ENCODE measurements around the gene GFY. TPM values are rescaled to one million over a fixed set of nuclear protein-coding genes. Genes with fewer than 3 reads are reported as not detected.
A peak's percentile ranks its signal among the peaks of the same experiment; 100 is the strongest.

Gene GFY, protein sequence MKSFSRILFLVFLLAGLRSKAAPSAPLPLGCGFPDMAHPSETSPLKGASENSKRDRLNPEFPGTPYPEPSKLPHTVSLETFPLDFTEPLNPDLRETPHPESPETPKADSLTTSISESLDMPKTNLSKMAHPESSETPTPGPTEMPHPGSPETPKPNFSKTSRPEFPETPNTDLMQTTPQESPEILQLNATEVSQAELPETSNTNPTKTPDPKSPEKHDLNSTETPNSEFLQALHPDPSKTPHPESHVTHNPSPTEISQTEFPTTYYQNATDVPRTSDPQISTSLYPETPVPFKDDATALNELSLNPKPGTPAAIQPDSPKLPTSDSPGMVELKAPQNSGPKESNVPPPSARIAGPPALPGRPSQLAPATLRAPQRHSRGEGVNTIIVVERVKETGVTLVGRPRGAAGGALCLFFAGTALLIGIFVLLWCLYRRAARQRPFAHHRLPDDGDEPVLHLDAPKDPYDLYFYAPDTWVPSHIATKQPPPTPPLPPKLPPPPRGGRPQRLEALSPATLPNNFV
- not detected in 2 replicates for total RNA-seq (2014; rRNA removed; shearing (Covaris generic))

DNA sequence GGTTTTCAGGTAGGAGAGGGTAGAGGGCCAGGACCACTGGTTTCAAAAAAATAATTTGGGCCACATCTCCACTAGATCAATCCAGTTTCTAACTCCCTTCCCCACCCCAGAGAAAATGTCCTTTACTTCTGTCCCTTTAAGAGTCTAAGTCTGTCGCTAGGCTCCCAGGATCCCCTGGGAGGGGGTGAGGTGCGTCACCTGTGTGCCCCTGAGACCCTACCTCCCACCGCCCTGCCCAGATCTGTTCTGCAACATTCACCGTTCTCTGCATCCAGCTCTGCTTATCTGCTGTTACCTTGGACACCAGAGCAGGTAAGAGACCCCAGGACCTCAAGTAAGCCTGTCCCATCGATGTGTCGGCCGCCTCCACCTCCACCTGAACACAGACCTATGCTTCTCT lies at the start of gene GFY:
Gene GFY (plus strand): TSS at position 211 of the 400 bp plus-strand sequence. CDS start 1,043 bp downstream, outside the sequence.
- Histone ChIP-seq H3K9me3 (replicated peaks) (peaks cover 2% of the 10 kb centered on the region; the same call in 1 of the 2 replicates), H3K36me3 (no peaks in the 10 kb centered on the region), H3K4me1 (replicated peaks) (peaks cover 16% of the 10 kb centered on the region), H3K27ac (no peak within 1 kb of the TSS), H3K4me3 (no peak within 1 kb of the TSS), H3K27me3 (replicated peaks) (peaks cover 93% of the 10 kb centered on the region)
- no peak for DNase-seq (ENCODE audit: low read depth in 1 of 2, low spot score in 2 of 2)

DNA sequence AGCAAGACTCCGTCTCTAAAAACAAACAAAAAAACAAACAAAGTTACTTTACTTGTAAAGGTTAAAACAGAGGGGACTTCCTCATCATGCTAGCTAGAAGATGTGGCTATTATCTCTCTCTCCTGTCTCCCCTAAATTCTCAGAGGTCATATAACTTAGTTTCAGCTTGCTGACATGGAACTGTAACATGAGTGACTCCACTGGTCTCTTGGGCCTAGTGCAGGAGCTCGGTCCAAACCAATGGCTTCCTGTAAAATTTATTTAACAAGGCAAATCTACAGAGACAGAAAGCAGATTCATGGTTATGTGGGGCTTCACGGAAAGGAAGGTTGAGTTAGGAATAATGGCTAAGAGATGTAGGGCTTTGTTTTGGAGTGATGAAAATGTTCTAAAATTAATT lies 46.7 kb upstream of the GFY start:
- Histone ChIP-seq H3K27ac (no peak overlapping the region), H3K4me1 (replicated peaks) (no peaks in the 10 kb centered on the region), H3K36me3 (no peaks in the 10 kb centered on the region), H3K9me3 (replicated peaks) (no peaks in the 10 kb centered on the region; the same call in 1 of the 2 replicates), H3K4me3 (no peak overlapping the region), H3K27me3 (replicated peaks) (peaks cover under 1% of the 10 kb centered on the region; the same call in 1 of the 2 replicates)
- no peak for DNase-seq (ENCODE audit: low read depth in 1 of 2, low spot score in 2 of 2)

DNA sequence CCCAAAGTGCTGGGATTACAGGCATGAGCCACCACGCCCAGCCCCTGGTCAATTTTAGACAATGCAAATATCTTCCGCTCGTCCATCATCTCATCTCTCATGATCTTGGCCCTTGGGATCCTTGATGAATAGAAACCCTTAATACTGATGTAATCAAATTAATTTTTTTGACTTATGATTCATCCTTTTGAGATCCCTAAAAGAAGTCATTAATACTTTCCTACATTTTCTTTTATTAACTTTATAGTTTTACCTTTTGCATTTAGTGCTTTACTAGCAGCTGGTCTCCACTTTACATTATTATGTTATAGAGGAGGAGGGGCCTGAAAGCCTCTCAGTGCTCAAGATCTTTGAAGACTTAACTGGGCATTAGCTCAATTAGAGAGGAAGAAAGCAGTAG lies 44.8 kb upstream of the GFY start:
- no peak overlapping the region for H3K4me3 ChIP-seq
- H3K27ac ChIP-seq = no peak overlapping the region
- DNase-seq (ENCODE audit: low read depth in 1 of 2, low spot score in 2 of 2) = no peak
- no peaks in the 10 kb centered on the region for H3K4me1 ChIP-seq (replicated peaks)
- H3K36me3 ChIP-seq = no peaks in the 10 kb centered on the region
- H3K27me3 ChIP-seq (replicated peaks) = peaks cover 6% of the 10 kb centered on the region; the same call in 1 of the 2 replicates
- no peaks in the 10 kb centered on the region; the same call in 1 of the 2 replicates for H3K9me3 ChIP-seq (replicated peaks)

DNA sequence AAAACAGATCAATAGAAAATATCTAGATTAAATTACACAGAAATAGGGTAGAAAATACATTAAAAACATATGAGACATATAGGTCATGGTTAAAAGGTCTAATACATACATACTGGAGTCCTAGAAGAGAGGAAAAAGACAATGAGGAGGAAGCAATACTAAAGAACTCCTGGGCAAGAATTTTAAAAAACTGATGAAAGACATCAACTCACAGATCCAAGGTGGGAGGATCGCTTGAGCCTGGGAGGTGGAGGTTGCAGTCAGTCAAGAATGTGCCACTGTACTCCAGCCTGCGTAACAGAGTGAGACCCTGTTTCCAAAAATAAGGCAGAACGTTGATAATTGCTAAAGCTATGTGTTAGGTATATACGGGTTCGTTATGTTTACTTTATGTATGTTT lies 42.5 kb upstream of the GFY start:
- Histone ChIP-seq H3K27ac (no peak overlapping the region), H3K27me3 (replicated peaks) (peaks cover 10% of the 10 kb centered on the region; the same call in 1 of the 2 replicates), H3K4me1 (replicated peaks) (no peaks in the 10 kb centered on the region), H3K4me3 (no peak overlapping the region), H3K36me3 (no peaks in the 10 kb centered on the region), H3K9me3 (replicated peaks) (no peaks in the 10 kb centered on the region; the same call in 1 of the 2 replicates)
- DNase-seq (ENCODE audit: low read depth in 1 of 2, low spot score in 2 of 2) = no peak

GRCh38 chr19:49383599-49383998 lies 41.6 kb upstream of the GFY start:
- H3K27me3 ChIP-seq (replicated peaks) = peaks cover 14% of the 10 kb centered on the region; the same call in 1 of the 2 replicates
- no peaks in the 10 kb centered on the region for H3K4me1 ChIP-seq (replicated peaks)
- H3K36me3 ChIP-seq = no peaks in the 10 kb centered on the region
- no peaks in the 10 kb centered on the region; the same call in 1 of the 2 replicates for H3K9me3 ChIP-seq (replicated peaks)
- no peak for DNase-seq (ENCODE audit: low read depth in 1 of 2, low spot score in 2 of 2)
- no peak overlapping the region for H3K27ac ChIP-seq
- no peak overlapping the region for H3K4me3 ChIP-seq

GRCh38 chr19:49387936-49388372 lies 37.2 kb upstream of the GFY start, which contains the start of gene KASH5:
Gene KASH5 (plus strand): TSS chr19:49388249. CDS start chr19:49390884, 2,635 bp downstream.
- peaks cover 40% of the 10 kb centered on the region for H3K27me3 ChIP-seq (replicated peaks)
- H3K9me3 ChIP-seq (replicated peaks) = no peaks in the 10 kb centered on the region
- no peak within 1 kb of the TSS for H3K4me3 ChIP-seq
- no peak for DNase-seq (ENCODE audit: low read depth in 1 of 2, low spot score in 2 of 2)
- no peaks in the 10 kb centered on the region for H3K4me1 ChIP-seq (replicated peaks)
- H3K27ac ChIP-seq = no peak within 1 kb of the TSS
- H3K36me3 ChIP-seq = no peaks in the 10 kb centered on the region

- no peak overlapping the region for H3K4me3 ChIP-seq
- no peak overlapping the region for H3K27ac ChIP-seq
- H3K27me3 ChIP-seq (replicated peaks) = peaks cover 41% of the 10 kb centered on the region
- H3K9me3 ChIP-seq (replicated peaks) = no peaks in the 10 kb centered on the region
- DNase-seq (ENCODE audit: low read depth in 1 of 2, low spot score in 2 of 2) = no peak
- no peaks in the 10 kb centered on the region for H3K4me1 ChIP-seq (replicated peaks)
- no peaks in the 10 kb centered on the region for H3K36me3 ChIP-seq
Observed at GRCh38 chr19:49389406-49389805, 35.8 kb upstream of the GFY start.

DNA sequence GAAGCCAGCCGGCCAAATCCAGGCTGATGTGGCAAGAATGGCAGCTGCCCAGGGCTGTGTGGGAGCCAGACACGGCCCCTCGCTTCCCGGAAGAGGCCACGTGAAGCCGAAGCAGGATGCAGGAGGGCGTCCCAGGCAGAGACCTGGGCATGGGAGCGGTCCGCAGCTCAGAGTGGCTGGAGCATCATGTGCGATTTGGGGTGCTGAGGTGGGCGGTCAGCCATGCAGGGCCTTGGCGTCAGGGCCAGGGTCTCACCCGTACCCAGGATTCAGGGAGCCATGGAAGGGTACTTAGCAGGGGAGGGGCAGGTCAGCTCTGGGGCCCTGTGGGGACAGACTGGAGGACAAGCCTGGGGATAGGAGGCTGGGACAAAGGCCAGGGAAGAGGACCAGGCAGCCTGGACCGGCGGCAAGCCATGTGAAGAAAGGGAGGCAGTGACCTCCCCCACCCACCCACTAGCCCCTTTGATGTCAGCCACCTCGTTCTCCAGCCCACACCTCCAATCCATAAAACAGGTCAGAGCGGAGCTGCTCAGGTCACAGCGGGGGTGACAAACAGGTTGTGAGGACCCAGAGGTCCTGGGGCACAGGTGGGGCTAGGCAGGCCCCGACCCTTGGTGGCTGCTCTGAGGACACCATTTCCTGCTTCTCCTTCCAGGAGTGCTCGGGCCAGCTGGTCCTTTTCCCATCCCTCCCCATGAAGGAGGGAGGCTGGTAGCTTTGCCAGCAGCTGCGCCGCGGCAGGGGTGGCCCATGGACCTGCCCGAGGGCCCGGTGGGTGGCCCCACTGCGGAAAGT lies 34.9 kb upstream of the GFY start:
- Histone ChIP-seq H3K36me3 (no peaks in the 10 kb centered on the region), H3K9me3 (replicated peaks) (no peaks in the 10 kb centered on the region), H3K27ac (no peak overlapping the region), H3K4me3 (no peak overlapping the region), H3K4me1 (replicated peaks) (no peaks in the 10 kb centered on the region), H3K27me3 (replicated peaks) (peaks cover 38% of the 10 kb centered on the region)
- DNase-seq (ENCODE audit: low read depth in 1 of 2, low spot score in 2 of 2) = no peak

GRCh38 chr19:49390929-49391359 lies 34.2 kb upstream of the GFY start:
- Histone ChIP-seq H3K27me3 (replicated peaks) (peaks cover 36% of the 10 kb centered on the region), H3K4me1 (replicated peaks) (no peaks in the 10 kb centered on the region), H3K9me3 (replicated peaks) (no peaks in the 10 kb centered on the region)

GRCh38 chr19:49391581-49392399 lies 33.4 kb upstream of the GFY start:
- Histone ChIP-seq H3K27me3 (replicated peaks) (peaks cover 36% of the 10 kb centered on the region), H3K4me3 (no peak overlapping the region), H3K4me1 (replicated peaks) (no peaks in the 10 kb centered on the region), H3K36me3 (no peaks in the 10 kb centered on the region), H3K9me3 (replicated peaks) (no peaks in the 10 kb centered on the region), H3K27ac (no peak overlapping the region)
- peak; percentile 38 to 68 for DNase-seq (ENCODE audit: low read depth in 1 of 2, low spot score in 2 of 2)

More at GRCh38 chr19:49390929-49391359, 34.2 kb upstream of the GFY start:
- no peak for DNase-seq (ENCODE audit: low read depth in 1 of 2, low spot score in 2 of 2)
- no peaks in the 10 kb centered on the region for H3K36me3 ChIP-seq
- no peak overlapping the region for H3K27ac ChIP-seq
- no peak overlapping the region for H3K4me3 ChIP-seq

GRCh38 chr19:49393881-49394280 lies 31.3 kb upstream of the GFY start:
- no peaks in the 10 kb centered on the region for H3K36me3 ChIP-seq
- no peaks in the 10 kb centered on the region for H3K9me3 ChIP-seq (replicated peaks)
- H3K27me3 ChIP-seq (replicated peaks) = peaks cover 29% of the 10 kb centered on the region
- H3K4me1 ChIP-seq (replicated peaks) = no peaks in the 10 kb centered on the region
- DNase-seq (ENCODE audit: low read depth in 1 of 2, low spot score in 2 of 2) = no peak
- no peak overlapping the region for H3K27ac ChIP-seq
- no peak overlapping the region for H3K4me3 ChIP-seq

GRCh38 chr19:49395581-49396407 lies 29.4 kb upstream of the GFY start:
- no peaks in the 10 kb centered on the region for H3K36me3 ChIP-seq
- H3K27ac ChIP-seq = no peak overlapping the region
- H3K4me1 ChIP-seq (replicated peaks) = no peaks in the 10 kb centered on the region
- no peak for DNase-seq (ENCODE audit: low read depth in 1 of 2, low spot score in 2 of 2)
- no peak overlapping the region for H3K4me3 ChIP-seq
- no peaks in the 10 kb centered on the region for H3K9me3 ChIP-seq (replicated peaks)
- H3K27me3 ChIP-seq (replicated peaks) = peaks cover 19% of the 10 kb centered on the region

All from SJSA1 (cell line).